ENCODE results near the gene CRAT.

CRAT gene

DNA sequence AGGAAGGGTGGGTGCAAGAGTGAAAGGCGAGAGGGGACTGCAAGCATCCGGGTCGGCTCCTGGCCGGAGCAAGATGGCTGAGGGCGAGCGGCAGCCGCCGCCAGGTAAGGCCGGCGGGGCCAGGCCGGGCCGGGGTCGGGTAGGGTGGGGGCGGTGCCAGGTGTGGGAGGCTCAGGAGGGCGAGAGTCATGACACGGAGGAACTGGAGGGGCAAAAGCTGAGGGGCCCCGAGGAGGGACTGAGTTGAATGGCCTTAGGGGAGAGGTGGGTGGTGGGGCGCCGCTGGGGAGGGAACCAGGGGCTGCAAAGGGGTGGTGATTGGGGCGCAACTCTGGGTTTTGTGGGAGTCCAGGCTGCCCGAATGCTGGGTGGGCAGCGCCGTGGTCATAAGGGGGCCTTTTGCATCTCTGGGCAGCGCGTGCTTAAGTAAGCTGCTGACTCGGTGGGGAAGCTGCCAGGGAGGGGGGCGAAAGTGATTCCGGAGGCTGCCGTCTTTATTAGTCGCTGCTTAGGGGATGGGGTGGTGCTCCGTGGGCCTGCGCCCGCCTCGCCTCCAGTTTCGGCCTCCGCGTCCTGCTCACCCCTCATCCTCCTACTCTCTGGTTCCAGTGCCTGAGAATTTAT, 1.0 kb upstream of the CRAT start:
- DNase-seq (ENCODE audit: low read depth in 1 of 2, low spot score in 1 of 2) = no peak

- DNase-seq (ENCODE audit: low read depth in 1 of 2, low spot score in 1 of 2) = no peak
Observed at GRCh38 chr9:129109952-129110739, 447 bp downstream of the CRAT start.

DNA sequence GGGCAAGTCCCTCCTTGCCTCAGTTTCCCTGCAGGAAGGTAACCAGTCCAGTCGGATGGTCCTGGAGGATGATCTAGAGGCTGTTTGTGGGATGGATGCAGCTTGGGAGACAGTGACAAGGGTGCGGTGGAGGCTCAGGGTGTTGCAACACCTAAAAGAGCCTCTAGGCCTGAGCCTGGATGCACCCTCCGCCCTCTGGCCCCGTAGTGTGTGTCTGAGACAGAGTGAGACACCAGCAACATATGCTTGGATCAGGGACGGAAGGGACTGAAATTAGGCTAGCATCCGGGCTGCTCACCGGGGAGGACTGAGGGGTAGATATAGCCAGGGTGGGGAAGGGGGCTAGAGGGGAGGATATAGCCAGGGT, 1.1 kb downstream of the CRAT start:
- DNase-seq (ENCODE audit: low read depth in 1 of 2, low spot score in 1 of 2) = no peak

- DNase-seq (ENCODE audit: low read depth in 1 of 2, low spot score in 1 of 2) = no peak
Observed at GRCh38 chr9:129108805-129109536, 1.6 kb downstream of the CRAT start.

- no peak for DNase-seq (ENCODE audit: low read depth in 1 of 2, low spot score in 1 of 2)
Observed at GRCh38 chr9:129108083-129108804, 2.3 kb downstream of the CRAT start.

- DNase-seq (ENCODE audit: low read depth in 1 of 2, low spot score in 1 of 2) = no peak
Observed at GRCh38 chr9:129107651-129108050, 2.9 kb downstream of the CRAT start.

DNA sequence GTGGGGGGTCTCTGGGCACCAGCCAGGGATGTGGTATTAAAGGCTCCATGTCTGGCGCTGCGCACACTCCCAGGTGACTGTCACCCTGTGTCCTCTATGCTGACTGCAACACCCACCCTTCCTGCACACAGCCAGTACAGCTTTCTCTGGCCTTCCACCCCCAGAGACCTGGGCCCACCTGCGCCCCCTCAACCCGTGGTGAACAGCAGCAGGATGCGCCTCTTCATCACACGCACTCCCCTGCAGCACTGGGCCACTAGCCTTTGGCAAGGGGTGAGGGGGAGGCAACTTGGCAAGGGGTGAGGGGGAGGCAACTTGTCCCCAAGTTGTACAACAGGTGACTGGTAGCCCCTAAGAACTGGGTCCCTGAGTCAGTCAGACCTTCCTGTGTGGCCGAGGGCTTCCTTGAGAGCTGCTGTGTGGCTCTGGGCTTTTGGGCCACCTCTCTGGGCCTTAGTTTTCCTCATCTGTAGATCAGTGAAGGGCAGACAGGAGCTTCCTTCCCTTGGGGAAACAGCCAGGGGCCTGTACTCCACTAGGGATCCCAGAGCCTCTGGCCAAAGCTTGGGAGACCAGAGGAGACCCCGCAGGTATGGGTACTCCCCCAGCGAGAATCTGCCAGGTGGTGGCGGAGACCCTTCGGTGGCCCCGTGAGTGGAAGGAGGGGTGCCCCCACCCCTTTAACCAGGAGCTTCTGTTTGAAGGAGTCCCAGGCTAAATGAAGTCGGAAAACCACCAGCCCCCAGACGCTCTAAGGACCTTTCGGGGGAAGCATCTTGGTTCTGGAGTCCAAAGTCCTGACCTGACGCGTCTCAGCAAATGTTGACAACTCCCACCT, 4.5 kb downstream of the CRAT start:
- DNase-seq (ENCODE audit: low read depth in 1 of 2, low spot score in 1 of 2) = no peak

GRCh38 chr9:129104051-129104450, 6.5 kb downstream of the CRAT start:
- DNase-seq (ENCODE audit: low read depth in 1 of 2, low spot score in 1 of 2) = no peak

GRCh38 chr9:129103595-129103965, 7.0 kb downstream of the CRAT start:
- DNase-seq (ENCODE audit: low read depth in 1 of 2, low spot score in 1 of 2) = no peak

DNA sequence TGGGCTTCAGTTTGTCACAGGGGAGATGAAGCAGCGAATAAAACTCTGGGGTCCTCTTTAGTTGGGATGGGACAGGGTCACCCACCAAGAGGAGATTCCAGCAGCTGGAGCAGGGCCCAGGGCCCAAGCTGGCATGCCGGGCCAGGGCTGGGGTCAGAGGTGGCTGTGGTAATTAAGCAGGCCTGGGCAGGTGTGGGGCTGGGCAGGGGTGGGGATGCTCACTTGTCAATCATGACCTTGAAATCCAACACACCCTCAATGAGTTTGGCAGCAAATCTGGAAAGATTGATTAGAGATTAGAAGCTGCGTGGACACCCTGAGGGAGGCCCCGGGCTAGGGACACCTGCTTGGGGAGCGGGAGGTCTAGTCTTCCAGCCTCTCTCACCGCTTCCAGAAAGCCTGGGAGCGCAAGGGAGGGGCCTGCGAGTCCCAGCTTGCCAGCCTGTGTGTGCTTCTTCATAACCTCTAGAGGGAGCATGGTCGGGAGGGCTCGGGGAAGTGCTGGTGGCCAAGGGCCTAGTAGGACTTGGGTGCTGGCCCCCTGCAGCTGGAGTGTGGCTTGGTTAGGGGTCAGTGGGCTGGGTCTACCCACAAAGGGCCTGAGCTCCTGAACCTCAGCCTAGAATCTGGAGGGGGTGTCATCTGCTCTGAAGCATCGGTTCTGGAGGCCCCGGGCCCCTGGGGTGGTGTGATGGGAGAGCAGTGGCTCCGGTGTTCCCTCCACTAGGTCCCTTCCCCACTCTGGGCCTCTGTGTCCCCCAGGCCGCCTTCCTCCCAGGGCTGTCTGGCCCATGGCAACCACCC, 7.6 kb downstream of the CRAT start:
- no peak for DNase-seq (ENCODE audit: low read depth in 1 of 2, low spot score in 1 of 2)

- no peak for DNase-seq (ENCODE audit: low read depth in 1 of 2, low spot score in 1 of 2)
Observed at GRCh38 chr9:129102095-129102525, 8.5 kb downstream of the CRAT start.

- no peak for DNase-seq (ENCODE audit: low read depth in 1 of 2, low spot score in 1 of 2)
Observed at GRCh38 chr9:129101279-129101678, 9.3 kb downstream of the CRAT start.

DNA sequence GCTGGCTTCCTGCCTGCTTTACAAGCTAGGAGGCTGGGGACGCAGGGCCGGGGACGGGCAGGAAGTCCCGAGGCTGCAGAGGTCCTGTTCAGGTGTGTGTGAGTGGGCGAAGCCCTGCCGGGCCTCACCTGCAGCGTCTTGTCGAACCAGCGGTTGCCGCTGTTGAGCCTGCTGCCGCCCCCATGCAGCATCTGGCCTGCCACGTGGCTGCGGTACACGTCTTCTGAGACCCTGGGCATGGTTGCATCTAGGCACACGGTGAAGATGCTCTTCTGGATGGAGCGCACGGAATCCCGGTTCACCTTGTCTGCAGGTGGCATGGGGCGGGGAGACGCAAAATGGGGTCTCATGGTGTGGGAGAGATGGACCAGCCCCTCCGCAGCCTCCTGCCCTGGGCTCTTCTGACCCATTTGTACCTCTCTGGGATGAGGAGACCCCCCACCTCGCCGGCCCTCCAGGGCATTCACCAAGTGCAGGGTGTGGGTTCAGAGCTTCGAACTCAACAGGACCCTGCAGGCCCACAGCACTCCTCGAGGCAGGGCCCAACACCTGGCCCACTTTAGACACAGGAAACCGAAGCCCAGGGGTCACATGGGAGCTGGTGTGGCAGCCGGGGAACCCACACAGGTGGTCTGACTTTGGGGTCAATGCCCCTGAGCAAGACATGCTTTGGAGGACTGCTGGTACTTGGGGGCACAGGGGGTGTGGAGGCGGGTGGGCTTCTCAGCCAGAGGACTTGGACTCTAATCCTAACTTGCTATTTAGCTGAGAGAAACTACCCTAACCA, 10.0 kb downstream of the CRAT start:
- no peak for DNase-seq (ENCODE audit: low read depth in 1 of 2, low spot score in 1 of 2)

- no peak for DNase-seq (ENCODE audit: low read depth in 1 of 2, low spot score in 1 of 2)
Observed at GRCh38 chr9:129098328-129098727, 12.3 kb downstream of the CRAT start.

- no peak for DNase-seq (ENCODE audit: low read depth in 1 of 2, low spot score in 1 of 2)
Observed at GRCh38 chr9:129097671-129098306, 12.8 kb downstream of the CRAT start.

DNA sequence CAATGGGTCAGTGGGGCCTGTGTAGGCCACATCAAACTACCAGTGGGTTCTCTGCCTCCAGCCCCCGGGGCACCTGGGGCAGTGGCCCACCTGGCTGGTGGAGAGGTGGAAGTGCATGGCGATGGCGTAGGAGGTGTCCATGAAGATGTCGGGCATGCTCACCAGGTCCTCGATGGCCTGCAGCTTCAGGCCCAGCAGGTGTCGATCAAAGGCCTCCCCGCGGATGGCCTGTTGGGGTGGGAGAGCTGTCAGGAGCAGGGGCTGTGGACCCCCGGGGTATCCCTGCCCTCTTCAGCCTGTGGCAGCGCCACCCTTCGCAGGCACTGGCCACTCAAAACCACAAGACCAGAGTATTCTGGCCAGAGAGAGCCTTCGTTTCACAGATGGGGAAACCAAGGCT, 14.7 kb downstream of the CRAT start:
- no peak for DNase-seq (ENCODE audit: low read depth in 1 of 2, low spot score in 1 of 2)

DNA sequence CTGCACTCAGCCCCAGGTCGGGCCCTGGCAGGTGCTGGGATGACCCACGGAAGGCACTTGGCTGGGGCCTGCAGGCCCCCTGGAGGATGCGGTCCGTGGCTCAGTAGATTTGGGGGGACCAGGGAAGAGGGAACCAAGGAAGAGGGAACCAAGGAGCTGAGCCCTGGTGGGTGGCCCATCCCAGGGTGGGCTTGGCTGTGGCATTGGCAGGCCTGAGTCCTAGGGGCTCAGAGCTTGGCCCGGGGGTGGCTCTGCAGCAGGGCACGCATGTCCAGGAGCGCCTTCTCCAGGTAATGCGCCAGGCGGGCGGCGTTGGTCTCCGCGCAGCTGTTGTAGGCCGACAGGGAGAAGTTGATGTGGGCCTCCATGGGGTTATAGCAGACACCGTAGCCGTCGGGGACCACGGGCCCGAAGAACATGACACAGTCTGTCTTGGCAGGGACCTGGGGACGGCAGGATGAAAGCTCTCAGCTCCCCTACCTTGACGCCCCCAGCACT, 15.4 kb downstream of the CRAT start:
- DNase-seq (ENCODE audit: low read depth in 1 of 2, low spot score in 1 of 2) = no peak

- no peak for DNase-seq (ENCODE audit: low read depth in 1 of 2, low spot score in 1 of 2)
Observed at GRCh38 chr9:129094387-129095169, 16.0 kb downstream of the CRAT start.
